IPS DF 4.7 (cell line): ENCODE data around the gene HSPB6.
"Not testable (repeated sequence)": the region's sequence is repeated elsewhere in the genome, so short reads cannot be mapped to it uniquely, and the experiment has no call there.

ENCODE experiments used
- DNase-seq: peaks from one replicate; pipeline ENCODE4 v3.0.0-alpha.2; 2013; ENCODE audit warnings: low spot score; ENCODE audit errors: extremely low read depth

The HSPB6 gene, protein sequence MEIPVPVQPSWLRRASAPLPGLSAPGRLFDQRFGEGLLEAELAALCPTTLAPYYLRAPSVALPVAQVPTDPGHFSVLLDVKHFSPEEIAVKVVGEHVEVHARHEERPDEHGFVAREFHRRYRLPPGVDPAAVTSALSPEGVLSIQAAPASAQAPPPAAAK

GRCh38 chr19:35756377-35757230 lies at the start of gene HSPB6:
Gene HSPB6 (minus strand): TSS chr19:35757029. CDS start chr19:35757008, 21 bp downstream.
- DNase-seq, result no peak

DNA sequence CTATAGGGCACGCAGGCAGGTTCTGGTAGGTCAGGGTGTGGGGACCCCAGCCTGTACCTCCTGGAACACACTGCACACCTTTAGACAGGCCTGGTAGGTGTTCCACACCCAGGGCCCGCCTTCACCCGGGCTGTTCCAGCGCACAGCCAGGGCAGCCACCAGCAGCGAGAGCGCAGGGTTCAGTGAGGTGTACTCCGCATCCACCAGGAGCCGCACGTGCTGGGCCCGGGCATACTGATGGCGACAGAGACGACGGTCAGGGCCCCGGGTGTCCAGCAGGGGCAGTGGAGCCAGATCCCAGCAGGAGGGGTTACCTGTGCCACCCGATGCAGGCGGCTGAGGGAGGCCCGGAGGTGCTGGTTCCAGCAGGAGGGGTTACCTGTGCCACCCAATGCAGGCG lies 49.8 kb upstream of the HSPB6 start:
- no peak for DNase-seq

GRCh38 chr19:35805526-35806102 lies 48.8 kb upstream of the HSPB6 start:
- no peak for DNase-seq

DNA sequence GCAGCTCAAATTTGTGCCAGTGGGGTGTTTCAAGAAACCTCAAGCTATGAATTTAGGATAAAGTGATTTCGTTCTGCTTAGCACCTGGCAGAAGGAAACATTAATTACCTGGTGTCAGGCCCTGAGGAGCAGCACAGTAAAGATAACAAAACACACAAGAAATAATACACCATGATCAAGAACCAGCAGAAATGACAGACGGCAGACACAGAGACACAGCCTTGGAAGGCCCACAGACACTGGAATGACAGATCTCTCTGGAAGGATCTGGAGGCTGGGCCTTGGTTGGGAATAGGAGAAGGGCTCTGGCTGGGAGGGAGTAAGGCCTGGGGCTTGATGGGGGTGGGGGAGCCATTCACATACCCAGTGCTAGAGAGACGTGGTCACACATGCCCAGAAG lies 45.0 kb upstream of the HSPB6 start:
- DNase-seq, result no peak

DNA sequence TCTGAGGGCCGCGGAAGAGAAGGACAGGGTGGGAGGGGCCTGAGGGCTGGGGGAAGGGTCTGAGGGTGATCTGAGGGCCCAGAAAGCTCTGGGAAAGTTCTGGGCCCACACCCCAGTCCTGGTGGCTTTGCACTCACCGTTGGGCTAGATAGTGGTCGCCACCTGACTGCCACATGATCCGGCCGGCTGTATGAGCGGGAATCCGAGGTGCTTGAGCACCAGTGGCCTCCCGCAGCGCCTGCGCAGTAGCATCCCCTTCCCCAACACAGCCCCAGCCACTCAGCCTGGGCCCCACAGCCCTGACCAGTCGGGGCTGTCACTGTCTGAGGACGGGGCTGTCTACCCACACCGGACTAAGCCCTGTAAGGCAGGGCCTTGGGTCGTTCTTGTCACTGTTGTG lies 40.8 kb upstream of the HSPB6 start:
- no peak for DNase-seq

- DNase-seq, result no peak
Measured at GRCh38 chr19:35796645-35797542, 40.1 kb upstream of the HSPB6 start.

DNA sequence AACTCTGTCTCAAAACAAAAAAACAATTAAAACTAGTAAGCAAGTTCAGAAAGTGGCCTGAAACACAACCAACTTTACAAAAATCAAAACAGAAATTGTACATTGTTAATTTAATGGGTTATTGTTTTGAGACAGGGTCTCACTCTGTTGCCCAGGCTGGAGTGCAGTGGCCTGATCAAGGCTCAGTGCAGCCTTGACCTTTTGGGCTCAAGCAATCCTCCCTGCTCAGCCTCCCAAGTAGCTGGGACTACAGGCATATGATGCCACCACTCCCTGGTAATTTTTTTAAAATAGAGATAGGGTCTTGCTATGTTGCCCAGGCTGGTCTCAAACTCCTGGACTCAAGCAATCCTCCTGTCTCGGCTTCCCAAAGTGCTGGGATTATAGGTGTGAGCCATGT lies 38.7 kb upstream of the HSPB6 start:
- not testable (repeated sequence) for DNase-seq

- no peak for DNase-seq
Measured at GRCh38 chr19:35793381-35794165, 36.7 kb upstream of the HSPB6 start.

DNA sequence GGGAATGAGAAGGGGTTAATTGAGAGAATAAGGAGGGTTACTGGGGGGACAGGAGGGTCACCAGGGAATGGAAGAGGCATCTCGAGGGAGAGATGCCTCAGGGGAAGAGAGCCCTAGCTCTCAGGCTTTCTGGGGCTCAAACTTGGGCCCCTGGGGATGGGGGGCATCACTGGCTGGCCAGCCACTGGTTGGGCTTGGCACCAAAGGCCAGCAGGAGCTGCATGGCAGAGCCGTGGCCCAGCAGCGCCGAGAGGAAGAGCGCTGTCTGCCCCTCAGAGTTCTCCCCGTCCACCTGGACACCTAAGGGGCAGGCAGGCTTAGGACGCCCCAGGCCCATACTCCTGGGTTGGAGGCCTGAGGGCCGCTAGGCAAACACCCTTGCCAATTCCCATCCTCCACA lies 36.1 kb upstream of the HSPB6 start:
- DNase-seq, result no peak

- DNase-seq, result no peak
Measured at GRCh38 chr19:35792312-35792711, 35.5 kb upstream of the HSPB6 start.

GRCh38 chr19:35791814-35792279 lies 35.0 kb upstream of the HSPB6 start:
- no peak for DNase-seq

DNA sequence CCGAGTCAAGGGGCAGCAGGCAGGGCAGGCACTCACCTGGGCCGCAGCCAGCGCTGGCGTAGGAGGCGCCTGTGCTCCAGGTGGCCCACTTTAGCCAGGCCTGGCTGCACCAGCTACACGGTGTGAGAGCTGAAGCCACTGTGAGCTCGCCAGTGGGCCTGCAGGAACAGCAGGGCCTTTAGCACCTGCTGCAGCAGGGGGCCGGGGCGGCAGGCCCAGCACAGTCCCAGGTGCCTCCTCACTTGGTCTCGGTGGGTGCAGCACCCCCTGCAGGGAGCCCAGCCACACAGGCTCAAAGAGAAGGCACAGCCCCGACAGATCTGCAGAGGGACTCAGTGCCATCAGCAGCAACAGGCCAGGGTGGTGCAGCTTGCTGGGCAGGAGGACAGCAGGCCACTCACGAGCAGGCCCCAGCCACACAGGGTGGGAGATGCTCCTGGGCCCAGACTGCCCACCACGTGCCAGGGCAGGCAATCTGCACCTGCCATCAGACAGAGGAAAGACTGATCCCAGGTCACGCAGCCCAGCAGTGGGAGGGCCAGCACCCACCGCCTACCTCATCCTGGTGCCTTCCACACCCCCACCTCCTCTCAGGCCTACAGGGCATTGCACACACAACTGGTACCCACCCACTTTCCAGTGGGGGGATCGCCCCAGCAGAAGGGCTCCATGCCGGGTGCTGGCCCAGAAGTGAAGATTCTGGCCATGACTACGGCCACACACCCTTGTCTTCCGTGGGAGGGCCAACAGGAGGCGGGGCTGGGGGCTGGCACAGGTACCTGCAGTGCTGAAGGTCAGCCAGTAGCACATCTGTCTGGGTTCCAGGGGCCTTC lies 34.4 kb upstream of the HSPB6 start:
- no peak for DNase-seq

DNA sequence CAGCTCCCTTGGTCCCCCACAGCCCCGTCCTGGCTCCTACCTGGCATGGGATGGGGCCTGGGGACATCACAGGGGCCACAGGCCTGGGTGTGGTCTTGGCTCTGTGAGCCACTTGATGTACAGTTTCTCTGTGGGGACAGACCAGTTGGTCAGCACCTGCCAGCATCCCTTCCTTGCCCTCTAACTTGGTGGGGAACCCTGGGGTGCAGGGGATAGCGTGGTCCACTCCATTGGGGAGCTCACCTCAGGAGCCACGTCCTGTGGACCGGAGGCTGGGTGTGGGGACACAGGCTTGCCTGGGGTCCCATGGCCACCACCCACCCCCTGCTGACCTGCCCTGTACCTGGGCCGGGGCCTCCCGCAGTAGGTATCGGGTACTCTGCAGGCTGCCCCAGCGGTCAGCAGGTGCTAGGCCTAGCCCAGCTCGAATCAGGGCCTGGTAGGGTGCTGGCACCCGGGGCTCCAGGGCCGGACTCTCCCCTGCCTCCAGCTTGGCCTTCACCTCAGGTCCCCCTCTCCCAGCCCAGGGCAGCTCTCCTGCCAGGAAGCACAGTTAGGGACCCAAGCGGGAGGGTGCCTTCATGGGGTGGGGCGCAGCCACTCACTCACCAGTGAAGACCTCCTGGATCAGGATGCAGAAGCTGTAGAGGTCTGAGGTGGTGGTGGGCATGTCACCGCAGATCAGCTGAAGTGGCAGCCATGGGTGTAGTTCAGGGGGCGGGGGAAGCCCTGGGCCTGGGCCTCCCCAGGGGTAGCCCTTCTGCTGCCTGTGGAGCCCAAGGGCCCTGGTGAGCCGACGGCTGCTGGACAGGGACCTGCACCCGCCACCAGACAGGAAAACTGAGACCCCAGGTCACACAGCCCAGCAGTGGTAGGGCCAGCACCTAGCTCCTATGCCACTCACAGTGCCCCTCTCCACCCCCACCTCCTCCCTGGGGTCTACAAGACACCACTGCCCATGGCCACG lies 33.4 kb upstream of the HSPB6 start:
- no peak for DNase-seq

- no peak for DNase-seq
Measured at GRCh38 chr19:35789195-35789977, 32.6 kb upstream of the HSPB6 start.

DNA sequence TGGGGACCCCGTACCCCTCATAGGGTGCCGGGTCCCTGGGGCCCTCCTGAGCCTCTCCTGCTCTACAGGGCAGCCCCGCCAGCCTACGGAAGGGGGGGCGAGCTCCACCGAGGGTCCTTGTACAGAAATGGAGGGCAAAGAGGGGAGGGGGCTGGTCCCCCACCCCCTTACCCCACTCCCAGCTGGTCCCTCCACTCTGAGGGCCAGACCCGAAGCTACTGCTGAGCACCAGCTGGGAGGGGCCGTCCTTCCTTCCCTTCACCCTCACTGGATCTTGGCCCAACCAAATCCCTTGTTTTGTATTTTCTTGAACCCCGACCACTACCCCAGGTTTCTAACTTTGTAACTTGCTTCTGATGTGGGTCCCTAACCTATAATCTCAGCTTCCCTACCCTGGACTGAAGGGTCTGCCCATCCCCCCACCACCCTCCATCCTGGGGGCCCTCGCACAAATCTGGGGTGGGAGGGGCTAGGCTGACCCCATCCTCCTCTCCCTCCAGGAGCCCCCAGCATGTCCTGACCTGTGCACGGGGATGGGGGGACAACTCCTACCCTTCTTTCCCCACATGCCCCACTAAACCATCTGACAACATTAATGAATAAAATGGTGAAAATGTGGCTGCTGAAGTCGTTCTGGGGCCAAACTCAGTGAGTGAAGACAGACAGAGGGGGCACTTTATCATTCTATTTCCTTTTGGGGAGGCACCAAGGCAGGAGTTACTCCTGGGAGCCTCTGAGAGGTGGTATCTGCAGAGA lies 31.6 kb upstream of the HSPB6 start:
- no peak for DNase-seq

- DNase-seq, result no peak
Measured at GRCh38 chr19:35787227-35787799, 30.5 kb upstream of the HSPB6 start.
